K562 (cell line): Measurements from ENCODE around the gene NANS. TPM values are rescaled to one million over a fixed set of nuclear protein-coding genes. Genes with fewer than 3 reads are reported as not detected.

ENCODE experiments used
- GTF2F1 ChIP-seq: IDR thresholded peaks from 2 replicates; pipeline ENCODE4 v1.6.1; 2011; ENCODE audit warnings: low read depth, low read length, improper control_type of control experiment
- MEIS2 ChIP-seq: fragments of 450-650 bp; IDR thresholded peaks from 2 replicates; pipeline ENCODE4 v1.6.1; 2014; ENCODE audit warnings: mild to moderate bottlenecking; ENCODE audit not compliant: partially characterized antibody
- MYC ChIP-seq, 2 experiments: fragments of 250-450 bp in 1 of 2; sonication (Bioruptor Pico) in 1 of 2; IDR thresholded peaks; 2 replicates each; pipeline versions ENCODE4 v1.5.1 to v1.6.1; 2012 to 2021; ENCODE audit warnings: low read depth in 2 of 2, borderline replicate concordance in 1 of 2, improper control_type of control experiment in 1 of 2, low read length in 1 of 2, mild to moderate bottlenecking in 1 of 2, moderate library complexity in 1 of 2
- NUFIP1 ChIP-seq: fragments of 450-650 bp; IDR thresholded peaks from 2 replicates; pipeline ENCODE4 v1.6.1; 2018; ENCODE audit not compliant: partially characterized antibody
- PHB ChIP-seq: fragments of 250-450 bp; sonication (Bioruptor Pico); IDR thresholded peaks from 2 replicates; pipeline ENCODE4 v1.5.0; 2021
- PHB2 ChIP-seq: fragments of 450-650 bp; IDR thresholded peaks from 2 replicates; pipeline ENCODE4 v1.6.1; 2017; ENCODE audit warnings: low read depth
- PHF20 ChIP-seq: fragments of 450-650 bp; IDR thresholded peaks from 2 replicates; pipeline ENCODE4 v1.6.1; 2018; ENCODE audit not compliant: partially characterized antibody
- PRPF4 ChIP-seq: fragments of 200-400 bp; formaldehyde crosslinking; IDR thresholded peaks from one replicate; pipeline ENCODE4 v1.6.1; 2017; ENCODE audit warnings: low read length, low read depth, mild to moderate bottlenecking; ENCODE audit not compliant: insufficient read depth, poor library complexity, severe bottlenecking
- PTRF ChIP-seq: fragments of 450-650 bp; IDR thresholded peaks from 2 replicates; pipeline ENCODE4 v1.6.1; 2016; ENCODE audit warnings: mild to moderate bottlenecking, missing genetic modification characterization, missing compliant biosample characterization
- RB1 ChIP-seq: fragments of 450-650 bp; IDR thresholded peaks from 2 replicates; pipeline ENCODE4 v1.6.1; 2017; ENCODE audit warnings: low read depth, mild to moderate bottlenecking
- ZFPM2 ChIP-seq: fragments of 250-450 bp; sonication (Bioruptor Pico); IDR thresholded peaks from 2 replicates; pipeline ENCODE4 v1.5.1; 2022; ENCODE audit warnings: mild to moderate bottlenecking
- ZKSCAN8 ChIP-seq: fragments of 200-800 bp; sonication (Bioruptor generic); IDR thresholded peaks from 2 replicates; pipeline ENCODE4 v1.6.1; 2016; ENCODE audit warnings: missing genetic modification characterization, missing compliant biosample characterization
- ZNF76 ChIP-seq: fragments of 250-450 bp; sonication (Bioruptor Pico); IDR thresholded peaks from 2 replicates; pipeline ENCODE4 v1.4.0; 2020; ENCODE audit warnings: mild to moderate bottlenecking, moderate library complexity, borderline replicate concordance
- polyA plus RNA-seq, 8 experiments: library from polyadenylated mRNA; depleted of rRNA in 4 of 8; stranded (reverse) in 5 of 8; unstranded in 3 of 8; fragments of >200 nt; fragmentation: Nextera tagmentation in 2 of 8; fragmentation: Illumina TruSeq in 1 of 8; extraction: Ambion mirVana in 2 of 8; extraction: Trizol in 1 of 8; gene quantifications; 2 replicates each; pipeline versions ENCODE4 v1.2.1 to v1.2.3, GENCODE V29; 2011 to 2014; ENCODE audit warnings: inconsistent platforms in 1 of 8, missing spikeins in 1 of 8
- total RNA-seq, 7 experiments: library from RNA; depleted of rRNA in 6 of 7; stranded (reverse); fragments of >200 nt in 6 of 7; fragmentation: Illumina TruSeq in 2 of 7; extraction: Trizol in 2 of 7; gene quantifications; 2 replicates each; pipeline versions ENCODE4 v1.2.1 to v1.2.3, GENCODE V29; 2011 to 2021; ENCODE audit warnings: low replicate concordance in 1 of 7
- TF ChIP-seq, protein P1 (sequence below): fragments of 250-450 bp; sonication (Bioruptor Pico); IDR thresholded peaks from 2 replicates; pipeline ENCODE4 v1.4.0; 2020; ENCODE audit warnings: mild to moderate bottlenecking
- TF ChIP-seq, protein P2 (sequence below): fragments of 250-450 bp; sonication (Bioruptor Pico); IDR thresholded peaks from 2 replicates; pipeline ENCODE4 v1.8.0; 2022; ENCODE audit warnings: inconsistent platforms
- TF ChIP-seq, protein P3 (sequence below): fragments of 450-650 bp; IDR thresholded peaks from 2 replicates; pipeline ENCODE4 v1.6.1; 2016; ENCODE audit warnings: low read depth

NANS gene
- total and polyA plus RNA-seq, 9 of the 15 experiments (the other 6 are each of a cell fraction or from before 2014, with no cell fraction given): 37.1 to 181 (median 137) TPM

DNA sequence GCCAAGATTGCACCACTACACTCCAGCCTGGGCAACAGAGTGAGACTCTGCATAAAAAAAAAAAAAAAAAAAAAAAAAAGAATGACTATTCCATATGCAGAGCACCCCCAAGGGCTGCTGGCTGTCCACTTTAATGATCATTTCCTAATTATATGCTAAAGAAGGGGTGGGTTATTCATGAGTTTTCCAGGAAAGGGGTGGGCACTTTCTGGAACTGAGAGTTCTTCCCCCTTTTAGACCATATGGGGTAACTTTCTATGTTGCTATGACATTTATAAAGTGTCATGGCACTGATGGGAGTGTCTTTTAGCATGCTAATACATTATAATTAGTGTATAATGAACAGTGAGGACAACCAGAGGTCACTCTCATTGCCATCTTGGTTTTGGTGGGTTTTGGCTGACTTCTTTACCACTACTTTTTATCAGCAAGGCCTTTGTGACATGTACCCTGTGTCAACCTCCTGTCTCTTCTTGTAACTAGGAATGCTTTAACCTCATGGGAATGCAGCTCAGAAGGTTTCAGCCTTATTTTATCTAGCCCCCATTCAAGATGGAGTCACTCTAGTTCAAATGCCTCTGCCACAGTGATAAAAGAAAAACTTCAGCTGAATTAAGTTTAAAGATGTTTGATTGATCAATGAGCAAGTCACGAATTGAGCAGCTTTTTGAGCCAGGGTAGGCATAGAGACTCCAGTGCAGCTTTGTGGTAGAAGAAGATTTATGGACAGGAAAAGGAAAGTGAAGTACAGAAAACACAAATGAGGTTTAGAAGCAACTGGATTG is 7.1 kb upstream of the NANS start (continued):
- TF ChIP-seq, protein P1, sequence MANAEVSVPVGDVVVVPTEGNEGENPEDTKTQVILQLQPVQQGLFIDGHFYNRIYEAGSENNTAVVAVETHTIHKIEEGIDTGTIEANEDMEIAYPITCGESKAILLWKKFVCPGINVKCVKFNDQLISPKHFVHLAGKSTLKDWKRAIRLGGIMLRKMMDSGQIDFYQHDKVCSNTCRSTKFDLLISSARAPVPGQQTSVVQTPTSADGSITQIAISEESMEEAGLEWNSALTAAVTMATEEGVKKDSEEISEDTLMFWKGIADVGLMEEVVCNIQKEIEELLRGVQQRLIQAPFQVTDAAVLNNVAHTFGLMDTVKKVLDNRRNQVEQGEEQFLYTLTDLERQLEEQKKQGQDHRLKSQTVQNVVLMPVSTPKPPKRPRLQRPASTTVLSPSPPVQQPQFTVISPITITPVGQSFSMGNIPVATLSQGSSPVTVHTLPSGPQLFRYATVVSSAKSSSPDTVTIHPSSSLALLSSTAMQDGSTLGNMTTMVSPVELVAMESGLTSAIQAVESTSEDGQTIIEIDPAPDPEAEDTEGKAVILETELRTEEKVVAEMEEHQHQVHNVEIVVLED: no peak; the same call in 1 of the 2 replicates
- TF ChIP-seq, protein P2, sequence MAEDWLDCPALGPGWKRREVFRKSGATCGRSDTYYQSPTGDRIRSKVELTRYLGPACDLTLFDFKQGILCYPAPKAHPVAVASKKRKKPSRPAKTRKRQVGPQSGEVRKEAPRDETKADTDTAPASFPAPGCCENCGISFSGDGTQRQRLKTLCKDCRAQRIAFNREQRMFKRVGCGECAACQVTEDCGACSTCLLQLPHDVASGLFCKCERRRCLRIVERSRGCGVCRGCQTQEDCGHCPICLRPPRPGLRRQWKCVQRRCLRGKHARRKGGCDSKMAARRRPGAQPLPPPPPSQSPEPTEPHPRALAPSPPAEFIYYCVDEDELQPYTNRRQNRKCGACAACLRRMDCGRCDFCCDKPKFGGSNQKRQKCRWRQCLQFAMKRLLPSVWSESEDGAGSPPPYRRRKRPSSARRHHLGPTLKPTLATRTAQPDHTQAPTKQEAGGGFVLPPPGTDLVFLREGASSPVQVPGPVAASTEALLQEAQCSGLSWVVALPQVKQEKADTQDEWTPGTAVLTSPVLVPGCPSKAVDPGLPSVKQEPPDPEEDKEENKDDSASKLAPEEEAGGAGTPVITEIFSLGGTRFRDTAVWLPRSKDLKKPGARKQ: no peak
- TF ChIP-seq PHF20 (no peak), PTRF (tag) (peak; percentile 93), PHB2 (no peak), PRPF4 (no peak), PHB (CRISPR knock-in tag) (no peak), NUFIP1 (no peak), MYC (IDR thresholded peaks at IDR 0.05; ENCODE audit: low read depth, low read length) (no peak), MYC (CRISPR knock-in tag; IDR thresholded peaks at IDR 0.05; ENCODE audit: borderline replicate concordance, low read depth) (no peak), GTF2F1 (no peak), ZNF76 (CRISPR knock-in tag) (peak; percentile 48; the same call in 1 of the 2 replicates), RB1 (no peak), MEIS2 (no peak), ZFPM2 (CRISPR knock-in tag) (no peak), ZKSCAN8 (CRISPR knock-in tag) (no peak; the same call in 1 of the 2 replicates)
- TF ChIP-seq, protein P3, sequence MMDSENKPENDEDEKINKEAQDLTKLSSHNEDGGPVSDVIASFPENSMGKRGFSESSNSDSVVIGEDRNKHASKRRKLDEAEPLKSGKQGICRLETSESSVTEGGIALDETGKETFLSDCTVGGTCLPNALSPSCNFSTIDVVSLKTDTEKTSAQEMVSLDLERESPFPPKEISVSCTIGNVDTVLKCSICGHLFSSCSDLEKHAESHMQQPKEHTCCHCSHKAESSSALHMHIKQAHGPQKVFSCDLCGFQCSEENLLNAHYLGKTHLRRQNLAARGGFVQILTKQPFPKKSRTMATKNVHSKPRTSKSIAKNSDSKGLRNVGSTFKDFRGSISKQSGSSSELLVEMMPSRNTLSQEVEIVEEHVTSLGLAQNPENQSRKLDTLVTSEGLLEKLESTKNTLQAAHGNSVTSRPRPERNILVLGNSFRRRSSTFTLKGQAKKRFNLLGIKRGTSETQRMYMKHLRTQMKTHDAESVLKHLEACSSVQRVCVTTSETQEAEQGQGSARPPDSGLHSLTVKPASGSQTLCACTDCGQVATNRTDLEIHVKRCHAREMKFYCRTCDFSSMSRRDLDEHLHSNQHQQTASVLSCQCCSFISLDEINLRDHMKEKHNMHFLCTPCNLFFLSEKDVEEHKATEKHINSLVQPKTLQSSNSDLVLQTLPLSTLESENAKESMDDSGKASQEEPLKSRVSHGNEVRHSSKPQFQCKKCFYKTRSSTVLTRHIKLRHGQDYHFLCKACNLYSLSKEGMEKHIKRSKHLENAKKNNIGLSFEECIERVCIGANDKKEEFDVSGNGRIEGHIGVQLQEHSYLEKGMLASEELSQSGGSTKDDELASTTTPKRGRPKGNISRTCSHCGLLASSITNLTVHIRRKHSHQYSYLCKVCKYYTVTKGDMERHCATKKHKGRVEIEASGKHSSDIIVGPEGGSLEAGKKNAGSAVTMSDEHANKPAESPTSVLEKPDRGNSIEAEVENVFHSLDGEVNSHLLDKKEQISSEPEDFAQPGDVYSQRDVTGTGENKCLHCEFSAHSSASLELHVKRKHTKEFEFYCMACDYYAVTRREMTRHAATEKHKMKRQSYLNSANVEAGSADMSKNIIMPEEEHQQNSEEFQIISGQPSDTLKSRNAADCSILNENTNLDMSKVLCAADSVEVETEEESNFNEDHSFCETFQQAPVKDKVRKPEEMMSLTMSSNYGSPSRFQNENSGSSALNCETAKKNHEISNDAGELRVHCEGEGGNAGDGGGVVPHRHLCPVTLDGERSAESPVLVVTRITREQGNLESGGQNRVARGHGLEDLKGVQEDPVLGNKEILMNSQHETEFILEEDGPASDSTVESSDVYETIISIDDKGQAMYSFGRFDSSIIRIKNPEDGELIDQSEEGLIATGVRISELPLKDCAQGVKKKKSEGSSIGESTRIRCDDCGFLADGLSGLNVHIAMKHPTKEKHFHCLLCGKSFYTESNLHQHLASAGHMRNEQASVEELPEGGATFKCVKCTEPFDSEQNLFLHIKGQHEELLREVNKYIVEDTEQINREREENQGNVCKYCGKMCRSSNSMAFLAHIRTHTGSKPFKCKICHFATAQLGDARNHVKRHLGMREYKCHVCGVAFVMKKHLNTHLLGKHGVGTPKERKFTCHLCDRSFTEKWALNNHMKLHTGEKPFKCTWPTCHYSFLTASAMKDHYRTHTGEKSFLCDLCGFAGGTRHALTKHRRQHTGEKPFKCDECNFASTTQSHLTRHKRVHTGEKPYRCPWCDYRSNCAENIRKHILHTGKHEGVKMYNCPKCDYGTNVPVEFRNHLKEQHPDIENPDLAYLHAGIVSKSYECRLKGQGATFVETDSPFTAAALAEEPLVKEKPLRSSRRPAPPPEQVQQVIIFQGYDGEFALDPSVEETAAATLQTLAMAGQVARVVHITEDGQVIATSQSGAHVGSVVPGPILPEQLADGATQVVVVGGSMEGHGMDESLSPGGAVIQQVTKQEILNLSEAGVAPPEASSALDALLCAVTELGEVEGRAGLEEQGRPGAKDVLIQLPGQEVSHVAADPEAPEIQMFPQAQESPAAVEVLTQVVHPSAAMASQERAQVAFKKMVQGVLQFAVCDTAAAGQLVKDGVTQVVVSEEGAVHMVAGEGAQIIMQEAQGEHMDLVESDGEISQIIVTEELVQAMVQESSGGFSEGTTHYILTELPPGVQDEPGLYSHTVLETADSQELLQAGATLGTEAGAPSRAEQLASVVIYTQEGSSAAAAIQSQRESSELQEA: no peak
